Ishikawa (cell line): Measurements from ENCODE around the gene KCND3.

Experiments used
- CEBPB ChIP-seq: IDR thresholded peaks from 2 replicates; pipeline ENCODE4 v1.6.1; 2012
- CREB1 ChIP-seq: IDR thresholded peaks from 2 replicates; pipeline ENCODE4 v1.6.1; 2012; ENCODE audit warnings: low read depth
- EGR1 ChIP-seq: IDR thresholded peaks from 2 replicates; pipeline ENCODE4 v1.6.1; 2012
- EP300 ChIP-seq: IDR thresholded peaks from 2 replicates; pipeline ENCODE4 v1.6.1; 2012; ENCODE audit warnings: borderline replicate concordance
- FOXM1 ChIP-seq: IDR thresholded peaks from 2 replicates; pipeline ENCODE4 v1.6.1; 2012; ENCODE audit warnings: low read depth, borderline replicate concordance
- NFIC ChIP-seq: IDR thresholded peaks from 2 replicates; pipeline ENCODE4 v1.6.1; 2012
- RAD21 ChIP-seq: IDR thresholded peaks from 2 replicates; pipeline ENCODE4 v1.6.1; 2012; ENCODE audit warnings: low read depth
- TAF1 ChIP-seq: IDR thresholded peaks from 2 replicates; pipeline ENCODE4 v1.6.1; 2012; ENCODE audit warnings: low read depth, mild to moderate bottlenecking
- TCF12 ChIP-seq: IDR thresholded peaks from 2 replicates; pipeline ENCODE4 v1.6.1; 2012; ENCODE audit warnings: low read depth
- YY1 ChIP-seq: IDR thresholded peaks from 2 replicates; pipeline ENCODE4 v1.6.1; 2012; ENCODE audit warnings: low read depth
- TF ChIP-seq, protein P1 (sequence below): IDR thresholded peaks from 2 replicates; pipeline ENCODE4 v1.6.1; 2012; ENCODE audit warnings: low read depth, mild to moderate bottlenecking
- TF ChIP-seq, protein P2 (sequence below): IDR thresholded peaks from 2 replicates; pipeline ENCODE4 v1.6.1; 2012

DNA sequence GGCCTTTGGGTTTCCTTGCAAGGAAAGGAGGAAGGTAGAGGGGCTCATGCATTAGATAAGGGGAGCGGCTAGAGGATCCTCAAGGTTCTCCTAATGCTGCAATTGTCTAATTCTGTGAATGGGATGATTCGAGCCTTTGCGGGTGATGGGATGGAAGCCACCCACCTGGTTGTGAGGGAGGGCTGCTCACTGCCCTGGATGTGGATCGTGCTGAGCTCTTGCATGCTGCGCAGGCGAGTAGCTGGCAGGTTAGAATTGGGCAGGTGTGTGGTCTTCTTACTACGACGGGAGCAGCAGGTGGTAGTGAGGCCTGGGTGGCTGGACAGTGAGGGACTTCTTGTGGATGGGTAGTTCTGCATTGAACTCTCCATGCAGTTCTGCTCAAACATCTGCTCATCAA is 212.6 kb downstream of the KCND3 start:
- TF ChIP-seq EP300: no peak
- TF ChIP-seq, protein P1, sequence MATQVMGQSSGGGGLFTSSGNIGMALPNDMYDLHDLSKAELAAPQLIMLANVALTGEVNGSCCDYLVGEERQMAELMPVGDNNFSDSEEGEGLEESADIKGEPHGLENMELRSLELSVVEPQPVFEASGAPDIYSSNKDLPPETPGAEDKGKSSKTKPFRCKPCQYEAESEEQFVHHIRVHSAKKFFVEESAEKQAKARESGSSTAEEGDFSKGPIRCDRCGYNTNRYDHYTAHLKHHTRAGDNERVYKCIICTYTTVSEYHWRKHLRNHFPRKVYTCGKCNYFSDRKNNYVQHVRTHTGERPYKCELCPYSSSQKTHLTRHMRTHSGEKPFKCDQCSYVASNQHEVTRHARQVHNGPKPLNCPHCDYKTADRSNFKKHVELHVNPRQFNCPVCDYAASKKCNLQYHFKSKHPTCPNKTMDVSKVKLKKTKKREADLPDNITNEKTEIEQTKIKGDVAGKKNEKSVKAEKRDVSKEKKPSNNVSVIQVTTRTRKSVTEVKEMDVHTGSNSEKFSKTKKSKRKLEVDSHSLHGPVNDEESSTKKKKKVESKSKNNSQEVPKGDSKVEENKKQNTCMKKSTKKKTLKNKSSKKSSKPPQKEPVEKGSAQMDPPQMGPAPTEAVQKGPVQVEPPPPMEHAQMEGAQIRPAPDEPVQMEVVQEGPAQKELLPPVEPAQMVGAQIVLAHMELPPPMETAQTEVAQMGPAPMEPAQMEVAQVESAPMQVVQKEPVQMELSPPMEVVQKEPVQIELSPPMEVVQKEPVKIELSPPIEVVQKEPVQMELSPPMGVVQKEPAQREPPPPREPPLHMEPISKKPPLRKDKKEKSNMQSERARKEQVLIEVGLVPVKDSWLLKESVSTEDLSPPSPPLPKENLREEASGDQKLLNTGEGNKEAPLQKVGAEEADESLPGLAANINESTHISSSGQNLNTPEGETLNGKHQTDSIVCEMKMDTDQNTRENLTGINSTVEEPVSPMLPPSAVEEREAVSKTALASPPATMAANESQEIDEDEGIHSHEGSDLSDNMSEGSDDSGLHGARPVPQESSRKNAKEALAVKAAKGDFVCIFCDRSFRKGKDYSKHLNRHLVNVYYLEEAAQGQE: no peak
- no peak for TF ChIP-seq EGR1
- no peak for TF ChIP-seq RAD21
- TF ChIP-seq TCF12: no peak
- TF ChIP-seq TAF1: no peak
- TF ChIP-seq CEBPB: no peak
- TF ChIP-seq NFIC: no peak
- no peak for TF ChIP-seq FOXM1
- TF ChIP-seq, protein P2, sequence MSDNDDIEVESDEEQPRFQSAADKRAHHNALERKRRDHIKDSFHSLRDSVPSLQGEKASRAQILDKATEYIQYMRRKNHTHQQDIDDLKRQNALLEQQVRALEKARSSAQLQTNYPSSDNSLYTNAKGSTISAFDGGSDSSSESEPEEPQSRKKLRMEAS: no peak
- no peak for TF ChIP-seq CREB1
- no peak for TF ChIP-seq YY1
